Fibroblast of gingiva (primary cell): Measurements from ENCODE around the gene OR2V1.
"Not testable (repeated sequence)": the region's sequence is repeated elsewhere in the genome, so short reads cannot be mapped to it uniquely, and the experiment has no call there.

Source experiments
- DNase-seq: peaks from one replicate; pipeline ENCODE4 v3.0.0-alpha.2; 2011; ENCODE audit warnings: low read depth

The OR2V1 gene

GRCh38 chr5:181160152-181160754 is 29.3 kb upstream of the OR2V1 start:
- DNase-seq = peak; percentile 29

- DNase-seq = peak; percentile 62
Observed at GRCh38 chr5:181159286-181160151, 28.6 kb upstream of the OR2V1 start.

GRCh38 chr5:181158869-181159268 is 27.9 kb upstream of the OR2V1 start:
- DNase-seq = no peak

GRCh38 chr5:181156758-181157157 is 25.8 kb upstream of the OR2V1 start:
- no peak for DNase-seq

- no peak for DNase-seq
Observed at GRCh38 chr5:181153814-181154213, 22.8 kb upstream of the OR2V1 start.

GRCh38 chr5:181152406-181152805 is 21.4 kb upstream of the OR2V1 start:
- no peak for DNase-seq

GRCh38 chr5:181151146-181151545 is 20.2 kb upstream of the OR2V1 start:
- DNase-seq = no peak

- DNase-seq = no peak
Observed at GRCh38 chr5:181149806-181150733, 19.1 kb upstream of the OR2V1 start.

GRCh38 chr5:181149355-181149754 is 18.4 kb upstream of the OR2V1 start:
- DNase-seq = no peak

GRCh38 chr5:181146927-181147636 is 16.1 kb upstream of the OR2V1 start, which contains the start of gene OR2V2:
Gene OR2V2, plus strand, starts transcription at chr5:181147586. Its CDS starts 7,357 bp downstream, at chr5:181154943.
- DNase-seq = not testable (repeated sequence)

GRCh38 chr5:181145133-181145532 is 14.2 kb upstream of the OR2V1 start:
- no peak for DNase-seq

GRCh38 chr5:181142054-181142453 is 11.1 kb upstream of the OR2V1 start:
- DNase-seq = no peak

- no peak for DNase-seq
Observed at GRCh38 chr5:181140766-181141165, 9.8 kb upstream of the OR2V1 start.

GRCh38 chr5:181138258-181138657 is 7.3 kb upstream of the OR2V1 start:
- no peak for DNase-seq

- no peak for DNase-seq
Observed at GRCh38 chr5:181136361-181136955, 5.5 kb upstream of the OR2V1 start.

GRCh38 chr5:181134259-181134658 is 3.3 kb upstream of the OR2V1 start:
- DNase-seq = no peak

GRCh38 chr5:181133610-181134231 is 2.8 kb upstream of the OR2V1 start:
- DNase-seq = peak; percentile 41

- no peak for DNase-seq
Observed at GRCh38 chr5:181133083-181133482, 2.1 kb upstream of the OR2V1 start.

- no peak for DNase-seq
Observed at GRCh38 chr5:181131514-181131913, 545 bp upstream of the OR2V1 start.

- DNase-seq = not testable (repeated sequence)
Observed at GRCh38 chr5:181130081-181130480, 888 bp downstream of the OR2V1 start.

- DNase-seq = no peak
Observed at GRCh38 chr5:181129601-181130000, 1.4 kb downstream of the OR2V1 start.
